HFF-Myc (cell line): ENCODE data around the gene ALOX5.
"Not testable (repeated sequence)": the region's sequence is repeated elsewhere in the genome, so short reads cannot be mapped to it uniquely, and the experiment has no call there.

Experiments used
- DNase-seq: peaks from one replicate; pipeline ENCODE4 v3.0.0-alpha.2; 2011; ENCODE audit warnings: low read depth; ENCODE audit errors: extremely low read depth
- H3K4me3 ChIP-seq: replicated peaks from 2 replicates; pipeline ENCODE4 v1.5.1; 2011; ENCODE audit warnings: low read depth, mild to moderate bottlenecking, control low read depth, low read length
- CTCF ChIP-seq: IDR thresholded peaks from 2 replicates; pipeline ENCODE4 v1.5.1; 2012; ENCODE audit warnings: mild to moderate bottlenecking, low read depth, low read length, control low read depth; ENCODE audit errors: missing control alignments

The ALOX5 gene

GRCh38 chr10:45403151-45403550 is 29.1 kb downstream of the ALOX5 start:
- no peak for TF ChIP-seq CTCF
- no peak overlapping the region for H3K4me3 ChIP-seq
- no peak for DNase-seq

- no peak overlapping the region for H3K4me3 ChIP-seq
- no peak for DNase-seq
- no peak for TF ChIP-seq CTCF
These were observed 30.2 kb downstream of the ALOX5 start for GRCh38 chr10:45404087-45404769.

GRCh38 chr10:45404770-45405120 is 30.7 kb downstream of the ALOX5 start:
- TF ChIP-seq CTCF = no peak
- no peak for DNase-seq
- H3K4me3 ChIP-seq = no peak overlapping the region

- TF ChIP-seq CTCF = no peak
- DNase-seq = no peak
- H3K4me3 ChIP-seq = no peak overlapping the region
These were observed 33.5 kb downstream of the ALOX5 start for GRCh38 chr10:45407542-45407941.

GRCh38 chr10:45408421-45409319 is 34.7 kb downstream of the ALOX5 start:
- no peak for DNase-seq
- TF ChIP-seq CTCF = no peak
- no peak overlapping the region for H3K4me3 ChIP-seq

GRCh38 chr10:45409347-45409746 is 35.3 kb downstream of the ALOX5 start:
- not testable (repeated sequence) for H3K4me3 ChIP-seq, DNase-seq

- no peak for TF ChIP-seq CTCF
- H3K4me3 ChIP-seq = no peak overlapping the region
- no peak for DNase-seq
These were observed 35.8 kb downstream of the ALOX5 start for GRCh38 chr10:45409782-45410181.
